RWPE1 (cell line): ENCODE data around the gene LENG1.
A peak's percentile ranks its signal among the peaks of the same experiment; 100 is the strongest.

Experiments
- CTCF ChIA-PET: fragments of 350-600 bp; sonication (Branson Sonifier 250); formaldehyde crosslinking; extraction: SDS; loops from one replicate; lab custom pipeline; 2021; lab: Yijun Ruan, JAX
- POLR2A ChIA-PET: fragments of 400-600 bp; formaldehyde crosslinking; extraction: SDS; loops from one replicate; lab custom pipeline; 2020; ENCODE audit warnings: antibody characterized with exemption; ENCODE audit not compliant: low non-redundant PET; lab: Yijun Ruan, JAX
- DNase-seq: peaks from one replicate; pipeline ENCODE4 v3.0.0; 2012; ENCODE audit warnings: low spot score
- H3K27ac ChIP-seq: fragments of 450-650 bp; 2 replicates; pipeline ENCODE4 v1.5.1; 2017
- CTCF ChIP-seq: fragments of 450-650 bp; conservative IDR thresholded peaks from 2 replicates; pipeline ENCODE4 v1.5.1; 2017; ENCODE audit warnings: low read depth, mild to moderate bottlenecking

The LENG1 gene

GRCh38 chr19:54124393-54124792 is 35.1 kb downstream of the LENG1 start:
- ChIA-PET CTCF (no interaction called here), POLR2A (interaction anchor here (1.1 kb wide), 1 partner anchor 9 kb away, joined by 5 read pairs; the partner anchor contains the start of genes PRPF31 and TFPT)
- no peak for DNase-seq
- TF ChIP-seq CTCF, result no peak
- H3K27ac ChIP-seq, result no peak overlapping the region

- ChIA-PET POLR2A (interaction anchor here (1.1 kb wide), 1 partner anchor 8 kb away, joined by 5 read pairs; the partner anchor contains the start of genes PRPF31 and TFPT), CTCF (no interaction called here)
- H3K27ac ChIP-seq, result no peak overlapping the region
- no peak for TF ChIP-seq CTCF
- no peak for DNase-seq
These were observed 35.8 kb downstream of the LENG1 start for GRCh38 chr19:54123682-54124081.

- CTCF ChIA-PET, result interaction anchor here (0.7 kb wide), 1 partner anchor 85 kb away, joined by 3 read pairs; no protein-coding TSS in a partner anchor
- DNase-seq, result no peak
- peak overlapping the region; percentile 5; the same call in 1 of the 2 replicates for H3K27ac ChIP-seq
- POLR2A ChIA-PET, result no interaction called here
- TF ChIP-seq CTCF, result no peak
These were observed 38.3 kb downstream of the LENG1 start for GRCh38 chr19:54121259-54121658.

GRCh38 chr19:54115109-54116063 is 44.1 kb downstream of the LENG1 start, which contains the start of the genes PRPF31 and TFPT:
PRPF31 (plus strand) TSS chr19:54115754; CDS start chr19:54118279, 2,525 bp downstream.
TFPT (minus strand) TSS chr19:54115657; CDS start chr19:54115269, 388 bp downstream.
- peak within 1 kb of the TSS; percentile 87 for H3K27ac ChIP-seq
- TF ChIP-seq CTCF, result no peak
- ChIA-PET CTCF (no interaction called here), POLR2A (interaction anchor here (0.6 to 1.1 kb wide), 4 partner anchors 9 to 21 kb away, joined by 3 to 5 read pairs (median 4); no protein-coding TSS in a partner anchor)
- peak; percentile 99 for DNase-seq

GRCh38 chr19:54114340-54115108 is 45.0 kb downstream of the LENG1 start:
- peak overlapping the region; percentile 87 for H3K27ac ChIP-seq
- CTCF ChIA-PET, result no interaction called here
- POLR2A ChIA-PET, result interaction anchor here (0.6 to 1.1 kb wide), 2 partner anchors 9 to 11 kb away, joined by 5 read pairs; no protein-coding TSS in a partner anchor
- no peak for DNase-seq
- no peak for TF ChIP-seq CTCF

GRCh38 chr19:54109651-54110050 is 49.9 kb downstream of the LENG1 start:
- peak overlapping the region; percentile 19; the same call in 1 of the 2 replicates for H3K27ac ChIP-seq
- POLR2A ChIA-PET, result no interaction called here
- CTCF ChIA-PET, result no interaction called here

More at GRCh38 chr19:54109651-54110050, 49.9 kb downstream of the LENG1 start:
- DNase-seq, result no peak
- no peak for TF ChIP-seq CTCF
